Breast epithelium (tissue), 3 donors: Measurements from ENCODE around the gene SKOR2.
"Not testable (repeated sequence)": the region's sequence is repeated elsewhere in the genome, so short reads cannot be mapped to it uniquely, and the experiment has no call there.

ENCODE experiments used
- POLR2A ChIP-seq: fragments of 450-650 bp; IDR thresholded peaks from one replicate; pipeline ENCODE4 v1.6.1; 2016; ENCODE audit warnings: antibody characterized with exemption, mild to moderate bottlenecking, moderate library complexity
- POLR2AphosphoS5 ChIP-seq, 3 donors: sonication (generic); formaldehyde crosslinking; IDR thresholded peaks; one replicate each; pipeline ENCODE4 v1.6.1; 2017; ENCODE audit warnings: antibody characterized with exemption in 3 of 3
- TF ChIP-seq, protein P1 (sequence below), 3 donors: fragments of 450-650 bp; IDR thresholded peaks; one replicate each; pipeline ENCODE4 v1.5.1; 2016 to 2017; ENCODE audit warnings: antibody characterized with exemption in 3 of 3, mild to moderate bottlenecking in 3 of 3, moderate library complexity in 3 of 3

DNA sequence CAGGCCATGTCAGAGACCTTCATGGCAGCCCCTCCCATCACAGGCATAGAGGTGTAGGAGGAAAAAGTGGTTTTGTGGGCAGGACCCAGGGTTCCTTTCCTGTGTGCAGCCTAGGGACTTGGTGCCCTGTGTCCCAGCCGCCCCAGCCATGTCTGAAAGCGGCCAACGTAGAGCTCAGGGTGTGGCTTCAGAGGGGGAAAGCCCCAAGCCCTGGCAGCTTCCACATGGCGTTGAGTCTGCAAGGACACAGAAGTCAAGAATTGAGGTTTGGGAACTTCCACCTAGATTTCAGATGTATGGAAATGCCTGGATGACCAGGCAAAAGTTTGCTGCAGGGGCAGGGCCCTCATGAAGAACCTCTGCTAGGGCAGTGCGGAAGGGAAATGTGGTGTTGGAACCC lies 69.3 kb downstream of the SKOR2 start:
- TF ChIP-seq, protein P1, sequence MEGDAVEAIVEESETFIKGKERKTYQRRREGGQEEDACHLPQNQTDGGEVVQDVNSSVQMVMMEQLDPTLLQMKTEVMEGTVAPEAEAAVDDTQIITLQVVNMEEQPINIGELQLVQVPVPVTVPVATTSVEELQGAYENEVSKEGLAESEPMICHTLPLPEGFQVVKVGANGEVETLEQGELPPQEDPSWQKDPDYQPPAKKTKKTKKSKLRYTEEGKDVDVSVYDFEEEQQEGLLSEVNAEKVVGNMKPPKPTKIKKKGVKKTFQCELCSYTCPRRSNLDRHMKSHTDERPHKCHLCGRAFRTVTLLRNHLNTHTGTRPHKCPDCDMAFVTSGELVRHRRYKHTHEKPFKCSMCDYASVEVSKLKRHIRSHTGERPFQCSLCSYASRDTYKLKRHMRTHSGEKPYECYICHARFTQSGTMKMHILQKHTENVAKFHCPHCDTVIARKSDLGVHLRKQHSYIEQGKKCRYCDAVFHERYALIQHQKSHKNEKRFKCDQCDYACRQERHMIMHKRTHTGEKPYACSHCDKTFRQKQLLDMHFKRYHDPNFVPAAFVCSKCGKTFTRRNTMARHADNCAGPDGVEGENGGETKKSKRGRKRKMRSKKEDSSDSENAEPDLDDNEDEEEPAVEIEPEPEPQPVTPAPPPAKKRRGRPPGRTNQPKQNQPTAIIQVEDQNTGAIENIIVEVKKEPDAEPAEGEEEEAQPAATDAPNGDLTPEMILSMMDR (IDR thresholded peaks at IDR 0.05): not testable (repeated sequence)
- not testable (repeated sequence) for TF ChIP-seq POLR2A; POLR2AphosphoS5 (IDR thresholded peaks at IDR 0.05)
